H7 (cell line): ENCODE data around the gene LRRC32. TPM values are rescaled to one million over a fixed set of nuclear protein-coding genes. Genes with fewer than 3 reads are reported as not detected.

Experiments used
- DNase-seq: peaks from one replicate; pipeline ENCODE4 v3.0.0; 2012
- H3K27me3 ChIP-seq: 2 replicates; pipeline ENCODE4 v1.6.0; 2011; ENCODE audit warnings: mild to moderate bottlenecking, low read length; ENCODE audit not compliant: control insufficient read depth, insufficient read depth
- H3K36me3 ChIP-seq: replicated peaks from 2 replicates; pipeline ENCODE4 v1.5.1; 2011; ENCODE audit warnings: low read length; ENCODE audit not compliant: control insufficient read depth, insufficient read depth
- H3K4me3 ChIP-seq: 2 replicates; pipeline ENCODE4 v1.5.1; 2011; ENCODE audit warnings: low read depth, mild to moderate bottlenecking, control low read depth, low read length, moderate library complexity; ENCODE audit not compliant: insufficient read depth
- total RNA-seq: library from RNA; depleted of rRNA; stranded (reverse); fragments of >200 nt; shearing (Covaris generic); gene quantifications from 2 replicates; pipeline ENCODE4 v1.2.3, GENCODE V29; 2014; rRNA removed

The LRRC32 gene, protein sequence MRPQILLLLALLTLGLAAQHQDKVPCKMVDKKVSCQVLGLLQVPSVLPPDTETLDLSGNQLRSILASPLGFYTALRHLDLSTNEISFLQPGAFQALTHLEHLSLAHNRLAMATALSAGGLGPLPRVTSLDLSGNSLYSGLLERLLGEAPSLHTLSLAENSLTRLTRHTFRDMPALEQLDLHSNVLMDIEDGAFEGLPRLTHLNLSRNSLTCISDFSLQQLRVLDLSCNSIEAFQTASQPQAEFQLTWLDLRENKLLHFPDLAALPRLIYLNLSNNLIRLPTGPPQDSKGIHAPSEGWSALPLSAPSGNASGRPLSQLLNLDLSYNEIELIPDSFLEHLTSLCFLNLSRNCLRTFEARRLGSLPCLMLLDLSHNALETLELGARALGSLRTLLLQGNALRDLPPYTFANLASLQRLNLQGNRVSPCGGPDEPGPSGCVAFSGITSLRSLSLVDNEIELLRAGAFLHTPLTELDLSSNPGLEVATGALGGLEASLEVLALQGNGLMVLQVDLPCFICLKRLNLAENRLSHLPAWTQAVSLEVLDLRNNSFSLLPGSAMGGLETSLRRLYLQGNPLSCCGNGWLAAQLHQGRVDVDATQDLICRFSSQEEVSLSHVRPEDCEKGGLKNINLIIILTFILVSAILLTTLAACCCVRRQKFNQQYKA
- 0.63 and 0.94 TPM in 2 replicates for total RNA-seq

DNA sequence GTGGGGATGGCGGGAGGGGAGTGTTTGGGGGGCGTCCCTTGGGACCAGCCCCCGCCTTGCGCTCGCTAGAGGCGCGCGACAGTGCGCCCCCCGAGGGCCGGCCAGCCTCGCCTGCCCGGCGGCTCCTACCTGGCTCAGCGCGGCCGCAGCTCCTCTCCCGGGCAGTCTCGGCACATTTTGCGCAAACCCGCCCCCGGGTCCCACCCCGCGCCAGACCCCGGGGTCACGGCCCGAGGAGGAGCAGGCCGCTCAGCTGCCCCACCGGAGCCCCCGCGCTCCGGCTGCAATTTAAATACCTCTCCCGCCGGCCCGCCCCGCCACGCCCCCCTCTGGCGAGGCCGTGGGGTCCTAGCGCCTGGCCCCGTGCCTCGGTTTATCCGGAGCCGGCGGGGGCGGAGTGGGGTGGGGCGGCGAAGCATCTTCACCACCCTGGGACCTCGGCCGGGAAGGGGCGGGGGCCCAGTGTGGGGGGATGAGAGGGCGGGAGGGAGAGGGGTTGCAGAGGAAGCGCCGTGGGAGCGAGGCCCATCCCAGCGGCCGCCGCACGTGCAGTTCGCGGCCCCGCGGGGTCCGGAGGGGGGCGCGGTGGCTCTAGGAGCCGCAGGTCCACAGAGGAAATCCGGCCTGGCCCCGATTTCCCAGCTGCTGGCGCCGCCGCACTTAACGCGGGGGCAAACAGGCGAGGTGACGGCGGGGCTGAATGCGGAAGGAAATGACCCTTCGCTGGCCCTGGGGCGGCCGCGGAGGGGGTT is at the start of gene LRRC32:
LRRC32 (minus strand) TSS at position 263 of the 752 bp plus-strand sequence. CDS start 4,793 bp downstream, outside the sequence.
- Histone ChIP-seq H3K27me3 (peaks cover 22% of the 10 kb centered on the region), H3K4me3 (peak within 1 kb of the TSS; percentile 60), H3K36me3 (no peaks in the 10 kb centered on the region)
- DNase-seq: peak; percentile 93

DNA sequence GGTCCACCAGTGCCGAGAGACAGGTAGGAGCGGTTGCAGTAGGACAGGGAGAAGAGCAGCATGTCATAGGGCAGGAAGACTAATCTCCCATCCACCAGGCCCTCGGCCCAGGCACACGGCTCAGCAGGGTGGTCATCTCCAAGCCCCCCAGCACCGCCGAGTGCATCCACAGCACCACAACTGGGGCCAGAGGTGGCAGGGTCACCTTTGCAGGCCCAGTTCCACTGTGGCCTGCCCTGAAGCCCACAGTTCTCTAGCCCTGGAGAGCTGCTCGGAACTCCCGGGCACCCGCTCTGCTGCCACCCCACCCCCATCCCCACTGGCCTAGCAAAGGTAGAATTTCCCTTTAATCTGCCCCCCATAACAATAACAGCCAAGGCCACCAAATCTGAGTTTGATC is 49.1 kb upstream of the LRRC32 start:
- no peak for DNase-seq
- no peaks in the 10 kb centered on the region for H3K36me3 ChIP-seq
- H3K4me3 ChIP-seq: no peak overlapping the region
- H3K27me3 ChIP-seq: peaks cover 1% of the 10 kb centered on the region; the same call in 1 of the 2 replicates

- Histone ChIP-seq H3K4me3 (no peak overlapping the region), H3K36me3 (no peaks in the 10 kb centered on the region), H3K27me3 (peaks cover 1% of the 10 kb centered on the region; the same call in 1 of the 2 replicates)
- DNase-seq: peak; percentile 41
Observed at GRCh38 chr11:76719281-76719680, 48.7 kb upstream of the LRRC32 start.

DNA sequence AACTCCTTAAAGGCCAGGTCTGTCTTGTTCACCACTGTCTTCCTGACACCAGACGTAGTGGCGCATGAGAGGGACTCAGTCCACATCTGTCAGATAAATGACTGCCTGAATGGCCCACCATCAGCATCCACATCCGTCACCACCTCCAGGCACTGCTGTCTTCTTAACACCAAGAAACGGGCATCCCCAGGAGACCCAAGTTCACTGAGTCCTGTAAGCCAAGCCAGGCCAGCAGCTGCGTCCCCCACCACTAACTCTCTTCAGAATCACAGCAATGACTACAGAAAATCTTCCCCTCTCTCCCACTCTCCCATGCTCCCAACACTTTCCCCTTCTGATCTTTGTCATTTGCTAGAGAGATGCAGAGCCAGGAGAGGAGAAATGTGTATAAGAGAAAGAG is 47.3 kb upstream of the LRRC32 start:
- H3K27me3 ChIP-seq: peaks cover 1% of the 10 kb centered on the region; the same call in 1 of the 2 replicates
- H3K4me3 ChIP-seq: no peak overlapping the region
- no peaks in the 10 kb centered on the region for H3K36me3 ChIP-seq
- DNase-seq: no peak

- Histone ChIP-seq H3K4me3 (no peak overlapping the region), H3K27me3 (peaks cover 1% of the 10 kb centered on the region; the same call in 1 of the 2 replicates), H3K36me3 (no peaks in the 10 kb centered on the region)
- DNase-seq: no peak
Observed at GRCh38 chr11:76717369-76717768, 46.8 kb upstream of the LRRC32 start.

DNA sequence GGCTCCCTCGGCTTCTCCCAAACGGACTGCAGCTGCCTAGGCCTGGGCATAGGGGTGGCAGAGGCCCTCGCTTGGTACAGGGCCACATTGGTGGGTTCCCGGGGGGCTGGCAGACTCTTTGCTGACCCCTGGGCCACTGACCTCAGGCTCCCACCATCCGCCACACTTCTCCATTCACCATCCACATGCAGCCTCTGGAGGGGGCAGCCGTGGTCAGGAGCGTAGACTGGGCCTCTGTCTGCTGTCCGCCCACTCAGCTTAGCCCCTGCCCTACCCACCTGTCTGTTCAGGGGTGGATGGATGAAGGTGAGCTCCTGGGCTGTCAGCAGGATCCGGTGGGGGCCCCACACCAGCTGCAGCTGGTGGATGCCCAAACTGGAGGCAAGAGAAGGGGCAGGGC is 45.7 kb upstream of the LRRC32 start:
- DNase-seq: peak; percentile 27
- no peaks in the 10 kb centered on the region for H3K36me3 ChIP-seq
- no peaks in the 10 kb centered on the region for H3K27me3 ChIP-seq
- no peak overlapping the region for H3K4me3 ChIP-seq

DNA sequence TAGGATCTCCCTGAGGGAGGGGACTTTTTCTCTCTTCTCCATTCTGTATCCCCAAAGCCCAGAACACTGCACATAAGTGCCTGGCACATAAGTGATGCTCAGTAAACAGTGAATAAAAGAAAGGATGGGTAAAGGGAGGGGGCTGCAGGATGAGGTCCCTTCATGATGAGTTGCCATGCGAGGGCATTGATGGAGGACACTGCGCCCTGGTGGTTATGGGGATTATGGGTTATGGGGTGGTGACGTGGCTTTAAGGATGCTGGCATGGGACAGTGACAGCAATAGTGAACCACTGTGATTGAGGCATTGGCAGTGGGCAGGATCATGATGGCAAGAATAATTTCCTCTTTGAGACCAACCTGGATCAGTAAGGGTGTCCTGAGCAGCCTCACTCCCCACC is 43.9 kb upstream of the LRRC32 start:
- DNase-seq: peak; percentile 58
- no peaks in the 10 kb centered on the region for H3K36me3 ChIP-seq
- H3K27me3 ChIP-seq: no peaks in the 10 kb centered on the region
- no peak overlapping the region for H3K4me3 ChIP-seq

GRCh38 chr11:76713499-76713898 is 43.0 kb upstream of the LRRC32 start:
- Histone ChIP-seq H3K36me3 (no peaks in the 10 kb centered on the region), H3K4me3 (no peak overlapping the region), H3K27me3 (no peaks in the 10 kb centered on the region)
- DNase-seq: no peak

GRCh38 chr11:76712125-76712524 is 41.6 kb upstream of the LRRC32 start:
- Histone ChIP-seq H3K36me3 (no peaks in the 10 kb centered on the region), H3K27me3 (no peaks in the 10 kb centered on the region), H3K4me3 (no peak overlapping the region)
- DNase-seq: peak; percentile 23

DNA sequence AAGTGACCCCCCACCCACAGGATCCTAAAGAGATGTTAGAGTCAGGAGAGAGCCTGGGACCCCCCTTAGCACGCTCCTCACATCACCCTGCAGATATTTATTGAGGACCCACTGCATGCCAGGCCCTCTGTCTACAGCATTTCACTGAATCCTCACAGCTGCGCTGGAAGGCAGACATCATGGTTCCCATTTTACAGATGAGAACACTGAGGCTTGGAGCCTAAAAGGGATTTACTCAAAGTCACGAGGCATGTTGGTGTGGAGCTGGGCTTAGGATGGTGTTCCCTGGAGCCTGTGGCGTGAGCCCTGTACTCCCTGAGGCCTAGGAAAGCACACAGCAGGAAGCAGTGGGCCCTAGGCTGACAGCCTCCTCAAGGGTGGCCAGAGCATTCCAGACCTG is 39.2 kb upstream of the LRRC32 start:
- Histone ChIP-seq H3K36me3 (no peaks in the 10 kb centered on the region), H3K4me3 (no peak overlapping the region), H3K27me3 (no peaks in the 10 kb centered on the region)
- DNase-seq: no peak

DNA sequence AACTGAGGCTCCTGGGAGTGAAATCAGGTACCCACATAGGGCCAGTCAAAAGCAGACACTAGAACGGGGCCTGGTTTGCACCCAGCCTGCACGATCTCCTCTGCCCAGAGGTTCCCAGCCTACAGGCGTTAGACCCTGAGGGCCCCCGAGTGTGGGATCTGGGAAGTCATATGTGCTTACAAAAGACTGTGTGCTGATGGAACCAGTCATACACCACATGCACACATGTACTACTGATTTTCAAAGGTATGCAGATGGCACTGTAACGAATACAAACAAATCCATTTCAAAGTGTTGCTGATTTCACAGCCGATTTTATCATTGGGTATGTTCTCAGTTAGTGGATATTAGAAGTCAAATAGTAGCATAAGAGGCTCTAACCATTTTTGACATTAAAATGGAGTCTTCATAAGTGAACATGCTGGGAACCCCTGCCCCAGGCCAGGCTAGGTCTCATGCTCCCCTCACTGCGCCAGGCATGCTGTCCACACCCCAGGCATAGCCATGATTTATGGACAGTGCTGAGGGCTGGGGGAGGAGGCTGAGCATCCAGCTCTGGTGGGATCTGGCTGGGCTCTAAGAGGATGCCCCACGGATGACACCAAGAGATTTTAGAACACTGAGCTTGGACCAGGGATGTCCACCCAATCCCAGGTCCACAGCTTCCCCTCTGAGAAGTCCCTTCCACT is 38.6 kb upstream of the LRRC32 start:
- H3K36me3 ChIP-seq: no peaks in the 10 kb centered on the region
- H3K27me3 ChIP-seq: no peaks in the 10 kb centered on the region
- no peak overlapping the region for H3K4me3 ChIP-seq
- DNase-seq: peak; percentile 22

DNA sequence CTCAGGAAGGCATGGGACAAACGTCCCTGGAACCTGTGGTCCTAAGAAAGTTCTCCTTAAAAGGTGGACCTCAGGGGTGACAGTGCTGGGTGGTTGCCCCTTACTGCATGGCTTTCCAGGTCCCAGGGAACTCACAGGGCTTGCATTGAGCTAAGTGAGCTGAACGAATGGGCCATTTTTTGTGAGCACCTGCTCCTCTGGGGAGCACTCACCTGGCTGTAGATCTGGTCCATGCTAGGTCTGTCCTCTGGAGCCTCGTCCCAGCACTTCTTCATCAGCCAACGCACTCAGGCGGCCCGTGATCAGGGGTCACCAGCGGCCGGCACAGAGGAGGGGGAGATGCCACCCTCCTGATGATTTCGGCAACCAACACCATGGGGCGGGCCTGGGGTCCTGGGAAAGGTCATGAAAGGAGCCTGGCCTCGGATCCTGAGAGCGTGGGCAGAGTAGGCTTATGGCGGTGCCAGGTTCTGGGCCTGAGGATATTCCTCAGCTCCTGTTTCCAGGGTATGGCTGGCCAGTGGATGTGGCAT is 36.8 kb upstream of the LRRC32 start:
- Histone ChIP-seq H3K27me3 (no peaks in the 10 kb centered on the region), H3K36me3 (no peaks in the 10 kb centered on the region)

DNA sequence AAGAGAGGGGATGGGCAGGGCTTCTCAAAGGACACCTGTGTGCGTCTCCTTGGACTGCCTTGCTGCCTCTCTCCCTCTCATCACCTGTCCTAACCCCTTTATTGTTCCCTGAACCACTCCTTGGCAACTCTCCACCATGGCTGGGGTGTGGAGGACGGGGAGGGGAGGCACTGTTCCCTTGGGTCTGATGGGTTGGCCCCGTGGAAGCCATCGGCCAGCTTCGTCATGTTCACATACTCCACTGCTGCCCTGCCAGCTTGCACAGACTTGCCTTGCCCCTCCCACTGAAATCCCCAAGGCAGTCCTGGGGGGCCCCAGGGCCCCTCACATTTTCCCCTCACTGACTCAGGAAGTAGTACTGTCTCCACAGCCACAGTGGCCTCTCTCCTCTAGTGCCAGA is 36.1 kb upstream of the LRRC32 start:
- Histone ChIP-seq H3K36me3 (no peaks in the 10 kb centered on the region), H3K27me3 (no peaks in the 10 kb centered on the region), H3K4me3 (no peak overlapping the region)
- peak; percentile 9 for DNase-seq

More for the DNA sequence above, 36.8 kb upstream of the LRRC32 start:
- DNase-seq: peak; percentile 14
- H3K4me3 ChIP-seq: no peak overlapping the region

DNA sequence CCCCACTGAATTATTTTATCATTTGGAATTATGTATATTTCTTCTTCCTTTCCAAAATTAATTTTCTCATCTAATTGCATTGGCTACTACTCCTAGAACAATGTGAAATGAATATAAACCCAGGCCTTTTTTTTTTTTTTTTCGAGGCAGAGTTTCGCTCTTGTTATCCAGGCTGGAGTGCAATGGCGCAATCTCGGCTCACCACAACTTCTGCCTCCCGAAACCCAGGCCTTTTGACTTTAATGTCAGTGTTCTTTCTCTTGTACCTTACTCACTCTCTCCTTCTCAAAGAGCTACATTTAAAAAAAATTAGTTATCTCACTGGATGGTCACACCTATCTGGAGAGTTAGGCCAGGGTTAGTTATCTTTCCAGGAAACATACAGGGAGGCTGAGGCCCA is 35.3 kb upstream of the LRRC32 start:
- Histone ChIP-seq H3K36me3 (no peaks in the 10 kb centered on the region), H3K27me3 (no peaks in the 10 kb centered on the region), H3K4me3 (no peak overlapping the region)
- DNase-seq: no peak
